IgD-negative memory B cell (primary cell): Measurements from ENCODE around the gene EVI5L. TPM values are rescaled to one million over a fixed set of nuclear protein-coding genes. Genes with fewer than 3 reads are reported as not detected.
A peak's percentile ranks its signal among the peaks of the same experiment; 100 is the strongest.

Experiments
- H3K27ac Mint-ChIP-seq, 3 donors: one replicate each; pipeline ENCODE4 v1.8.0; 2020 to 2022; ENCODE audit warnings: mild to moderate bottlenecking in 3 of 3, mixed read lengths in 3 of 3, moderate library complexity in 1 of 3
- H3K27me3 Mint-ChIP-seq: one replicate; pipeline ENCODE4 v1.8.0; 2021; ENCODE audit warnings: mixed read lengths
- H3K36me3 Mint-ChIP-seq: one replicate; pipeline ENCODE4 v1.8.0; 2020; ENCODE audit warnings: mild to moderate bottlenecking, mixed read lengths
- H3K4me1 Mint-ChIP-seq, 3 donors: one replicate each; pipeline ENCODE4 v1.8.0; 2020 to 2022; ENCODE audit warnings: mixed read lengths in 3 of 3, mild to moderate bottlenecking in 1 of 3
- H3K4me3 Mint-ChIP-seq, 4 donors: one replicate each; pipeline ENCODE4 v1.8.0; 2020 to 2022; ENCODE audit warnings: mild to moderate bottlenecking in 4 of 4, mixed read lengths in 4 of 4, moderate library complexity in 3 of 4
- H3K9me3 Mint-ChIP-seq, 3 donors: one replicate each; pipeline ENCODE4 v1.8.0; 2020 to 2021; ENCODE audit warnings: mixed read lengths in 3 of 3, mild to moderate bottlenecking in 1 of 3
- polyA plus RNA-seq: library from polyadenylated mRNA; unstranded; fragments of 300-500 nt; fragmentation: Illumina TruSeq; gene quantifications from one replicate; pipeline ENCODE4 v1.2.3, GENCODE V29; 2021

The EVI5L gene
- polyA plus RNA-seq, 1 donor from 2014 or later: 3.2 TPM

DNA sequence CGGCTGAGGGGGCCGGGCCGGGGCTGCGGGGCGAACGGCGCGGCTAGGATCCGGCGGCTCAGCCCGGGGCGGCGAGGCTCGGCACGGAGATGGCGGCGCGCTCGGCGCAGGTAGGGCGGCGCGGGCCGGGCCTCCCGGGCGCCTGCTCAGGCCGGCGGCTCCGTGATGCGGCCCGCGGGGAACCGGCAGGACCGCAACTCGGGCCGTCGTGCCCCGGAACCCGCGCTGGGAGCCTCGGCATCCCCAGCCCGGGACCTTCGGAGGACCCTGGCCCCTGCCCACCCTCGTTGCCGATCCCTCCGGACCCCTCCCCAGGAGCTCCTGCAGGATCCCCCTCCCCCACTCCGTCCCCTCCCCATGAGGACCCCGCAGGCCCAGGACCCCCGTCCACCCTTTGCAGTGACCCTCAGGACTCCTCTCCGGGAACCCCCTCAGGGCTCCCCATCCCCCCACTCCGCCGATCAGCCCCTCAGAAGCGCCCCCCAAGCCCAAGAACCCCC lies 304 bp downstream of the EVI5L start:
- H3K27me3 Mint-ChIP-seq: no peaks in the 10 kb centered on the region
- H3K4me1 Mint-ChIP-seq: peaks cover 0 to 11% (median 9%) of the 10 kb centered on the region in 3 donors
- peak overlapping the region in 2 of 3 donors; percentile 36 to 58 for H3K27ac Mint-ChIP-seq
- no peaks in the 10 kb centered on the region for H3K9me3 Mint-ChIP-seq
- peak overlapping the region; percentile 69 to 89 (median 78) for H3K4me3 Mint-ChIP-seq
- no peaks in the 10 kb centered on the region for H3K36me3 Mint-ChIP-seq

DNA sequence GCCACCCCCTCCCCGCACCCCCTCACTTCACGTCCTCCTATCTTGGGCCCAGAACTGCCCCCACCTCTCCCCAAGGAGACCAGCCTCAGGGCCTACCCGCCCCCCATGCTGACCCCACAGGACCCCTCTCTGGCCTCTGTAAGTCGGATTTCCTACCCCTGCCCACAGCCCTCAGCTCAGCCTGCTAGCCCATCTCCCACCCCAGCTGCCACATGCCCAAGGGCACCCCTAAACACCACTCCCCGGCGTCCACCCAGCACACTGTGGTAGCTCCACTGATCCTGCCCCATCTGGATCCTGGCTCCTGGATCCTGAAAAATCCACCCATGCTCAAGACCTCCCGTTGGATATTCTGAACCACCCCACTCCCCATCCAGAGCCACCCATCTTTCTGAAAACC lies 805 bp downstream of the EVI5L start:
- Mint-ChIP-seq H3K27me3 (no peaks in the 10 kb centered on the region), H3K36me3 (no peaks in the 10 kb centered on the region), H3K27ac (no peak overlapping the region), H3K4me1 (peaks cover 0 to 11% (median 9%) of the 10 kb centered on the region in 3 donors), H3K4me3 (peak overlapping the region; percentile 46 to 89 (median 74)), H3K9me3 (no peaks in the 10 kb centered on the region)

DNA sequence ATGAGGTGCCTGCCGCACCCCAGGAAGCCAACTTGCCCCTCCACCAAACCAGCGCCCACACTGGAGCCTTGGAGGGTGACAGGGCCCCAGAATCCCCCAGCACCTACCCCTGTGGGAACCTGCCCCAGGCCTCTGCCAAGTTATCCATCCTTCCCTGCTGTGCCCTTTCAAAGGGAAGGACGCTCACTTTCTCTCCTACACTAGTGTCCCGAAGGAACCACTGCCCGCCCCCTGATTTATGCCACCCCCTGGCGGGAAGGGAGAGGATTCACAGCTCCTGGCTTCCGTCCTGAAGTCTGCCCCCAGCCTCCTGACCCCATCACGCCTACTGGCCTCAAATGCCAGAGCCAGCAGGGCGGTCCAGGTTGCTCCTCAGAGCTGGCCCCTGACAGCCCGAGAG lies 1.4 kb downstream of the EVI5L start:
- H3K9me3 Mint-ChIP-seq: no peaks in the 10 kb centered on the region
- H3K36me3 Mint-ChIP-seq: no peaks in the 10 kb centered on the region
- H3K4me1 Mint-ChIP-seq: peaks cover 0 to 11% (median 9%) of the 10 kb centered on the region in 3 donors
- H3K27ac Mint-ChIP-seq: no peak overlapping the region
- peak overlapping the region; percentile 46 to 89 (median 74) for H3K4me3 Mint-ChIP-seq
- H3K27me3 Mint-ChIP-seq: no peaks in the 10 kb centered on the region

DNA sequence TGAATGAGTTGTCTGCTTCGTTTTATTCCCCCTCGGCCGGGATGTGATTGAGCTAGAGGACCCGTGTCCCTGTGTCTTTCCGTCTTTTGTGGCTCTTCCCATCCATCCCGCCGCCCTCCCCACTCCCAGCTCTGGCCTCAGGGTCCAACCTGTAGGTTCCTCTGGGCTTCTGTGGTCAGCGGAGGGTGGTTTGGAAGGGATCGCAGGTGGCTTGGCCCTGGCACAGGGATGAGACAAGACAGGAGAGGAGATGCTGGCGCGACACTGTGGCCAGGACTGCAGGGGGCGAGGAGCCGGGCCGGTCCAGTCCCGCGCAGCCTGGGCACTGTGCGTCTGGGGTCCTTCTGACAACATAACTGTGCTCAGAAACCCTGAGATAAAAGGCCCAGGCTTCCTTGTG lies 2.0 kb downstream of the EVI5L start:
- Mint-ChIP-seq H3K4me1 (peaks cover 0 to 11% (median 9%) of the 10 kb centered on the region in 3 donors), H3K27ac (no peak overlapping the region), H3K9me3 (no peaks in the 10 kb centered on the region), H3K36me3 (no peaks in the 10 kb centered on the region), H3K27me3 (no peaks in the 10 kb centered on the region), H3K4me3 (peak overlapping the region in 2 of 4 donors; percentile 31 to 68)

DNA sequence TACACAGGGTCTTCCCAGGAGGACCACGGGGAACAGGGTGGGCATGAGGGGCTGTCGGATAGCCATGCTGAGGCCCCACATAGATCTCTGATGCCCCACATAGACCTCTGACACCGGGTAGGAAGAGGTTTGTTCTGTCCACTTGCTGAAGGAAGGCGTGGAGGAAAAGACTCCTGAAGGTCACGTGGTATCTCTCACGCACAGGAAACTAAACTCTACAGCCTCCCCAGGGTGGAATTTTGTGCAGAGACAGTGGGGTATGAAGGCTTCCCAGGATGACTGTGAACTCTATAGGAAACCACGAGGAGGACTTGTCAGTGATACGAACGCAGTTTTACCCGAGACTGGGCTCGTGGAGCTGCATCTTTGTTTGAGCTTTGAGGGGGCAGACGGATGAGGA lies 2.8 kb downstream of the EVI5L start:
- no peaks in the 10 kb centered on the region for H3K36me3 Mint-ChIP-seq
- no peaks in the 10 kb centered on the region for H3K27me3 Mint-ChIP-seq
- peak overlapping the region in 1 of 4 donors; percentile 31 for H3K4me3 Mint-ChIP-seq
- H3K9me3 Mint-ChIP-seq: no peaks in the 10 kb centered on the region
- peaks cover 0 to 11% (median 9%) of the 10 kb centered on the region in 3 donors for H3K4me1 Mint-ChIP-seq
- H3K27ac Mint-ChIP-seq: no peak overlapping the region

DNA sequence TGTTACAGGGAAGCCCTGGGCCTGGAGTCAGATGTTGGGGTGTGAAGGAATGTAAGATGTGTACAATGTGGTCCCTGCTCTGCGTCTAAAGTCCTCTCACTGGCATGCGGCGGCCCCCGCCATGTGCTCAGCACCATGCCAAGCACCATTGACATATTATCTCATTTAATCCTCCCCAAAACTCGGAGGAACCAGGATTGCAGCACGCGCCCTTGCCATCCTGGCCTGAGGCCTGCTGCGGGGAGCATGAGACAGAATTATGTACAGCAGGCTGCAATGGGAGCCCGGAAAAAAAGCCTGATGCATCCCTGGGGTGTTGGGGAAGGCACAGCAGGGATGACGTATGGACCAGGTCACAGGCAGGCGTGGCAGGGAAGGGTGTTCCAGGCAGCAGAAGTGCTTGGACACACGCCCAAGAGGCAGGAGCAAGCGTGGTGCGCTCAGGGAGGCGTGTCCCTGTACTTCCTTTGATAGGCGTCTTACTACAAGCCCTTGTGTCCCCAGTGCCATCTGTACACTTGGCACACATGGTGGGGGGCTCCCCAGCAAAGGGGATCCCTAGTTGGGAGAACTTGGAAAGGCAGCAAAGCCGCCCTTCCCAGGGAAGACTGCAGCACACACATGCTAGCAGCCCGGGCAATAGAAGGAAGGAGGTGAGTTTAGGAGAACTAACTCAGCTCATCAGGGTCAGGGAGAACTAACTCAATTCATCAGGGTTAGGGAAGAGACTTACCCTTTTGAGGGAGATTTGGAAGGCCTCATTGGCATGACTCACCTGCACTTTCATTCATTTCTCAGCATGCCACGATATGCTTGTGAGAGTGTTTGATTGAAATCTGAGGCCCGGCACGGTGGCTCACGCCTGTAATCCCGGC lies 3.4 kb downstream of the EVI5L start:
- H3K4me3 Mint-ChIP-seq: peak overlapping the region in 1 of 4 donors; percentile 31

DNA sequence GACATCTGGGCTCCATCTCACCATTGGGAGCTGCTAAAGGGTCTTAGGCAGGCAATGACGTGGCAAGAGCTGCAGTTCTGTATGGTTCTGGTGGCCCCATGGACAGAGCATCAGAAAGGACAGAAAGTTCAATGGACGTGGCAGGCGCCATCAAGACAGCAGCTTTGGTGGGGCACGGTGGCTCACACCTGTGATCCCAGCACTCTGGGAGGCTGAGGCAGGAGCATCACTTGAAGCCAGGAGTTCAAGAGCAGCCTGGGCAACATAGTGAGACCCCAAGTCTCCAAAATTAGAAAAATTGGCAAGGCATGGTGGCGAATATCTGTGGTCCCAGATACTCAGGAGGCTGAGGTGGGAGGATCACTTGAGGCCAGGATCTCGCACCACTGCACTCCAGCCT lies 9.5 kb downstream of the EVI5L start:
- H3K36me3 Mint-ChIP-seq: no peaks in the 10 kb centered on the region

More for the DNA sequence above, 3.4 kb downstream of the EVI5L start:
- Mint-ChIP-seq H3K4me1 (peaks cover 0 to 11% (median 9%) of the 10 kb centered on the region in 3 donors), H3K27ac (no peak overlapping the region), H3K36me3 (no peaks in the 10 kb centered on the region), H3K27me3 (no peaks in the 10 kb centered on the region), H3K9me3 (no peaks in the 10 kb centered on the region)

DNA sequence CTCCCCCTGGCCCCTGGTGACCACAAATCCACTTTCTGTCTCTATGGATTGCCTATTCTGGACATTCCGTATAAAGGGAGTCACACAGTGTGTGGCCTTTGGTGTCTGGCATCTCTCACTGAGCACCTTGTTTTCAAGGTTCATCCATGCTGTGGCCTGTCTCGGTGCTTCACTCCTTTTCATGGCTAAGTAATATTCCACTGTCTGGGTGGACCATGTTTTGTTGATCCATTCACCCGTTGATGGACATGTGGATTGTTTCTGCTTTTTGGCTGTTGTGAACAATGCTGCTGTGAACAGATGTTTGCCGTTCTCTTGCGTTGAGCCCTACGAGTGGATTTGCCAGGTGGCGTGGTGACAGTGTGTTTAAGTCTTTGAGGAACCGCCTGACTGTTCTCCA lies 10.6 kb downstream of the EVI5L start:
- no peak overlapping the region for H3K4me3 Mint-ChIP-seq
- no peak overlapping the region for H3K27ac Mint-ChIP-seq
- H3K9me3 Mint-ChIP-seq: no peaks in the 10 kb centered on the region
- no peaks in the 10 kb centered on the region for H3K4me1 Mint-ChIP-seq
- no peaks in the 10 kb centered on the region for H3K27me3 Mint-ChIP-seq
- H3K36me3 Mint-ChIP-seq: no peaks in the 10 kb centered on the region

More for the DNA sequence above, 9.5 kb downstream of the EVI5L start:
- no peak overlapping the region for H3K4me3 Mint-ChIP-seq
- H3K9me3 Mint-ChIP-seq: no peaks in the 10 kb centered on the region
- no peak overlapping the region for H3K27ac Mint-ChIP-seq
- H3K4me1 Mint-ChIP-seq: peaks cover 0 to 1% (median 0%) of the 10 kb centered on the region in 3 donors
- H3K27me3 Mint-ChIP-seq: no peaks in the 10 kb centered on the region

DNA sequence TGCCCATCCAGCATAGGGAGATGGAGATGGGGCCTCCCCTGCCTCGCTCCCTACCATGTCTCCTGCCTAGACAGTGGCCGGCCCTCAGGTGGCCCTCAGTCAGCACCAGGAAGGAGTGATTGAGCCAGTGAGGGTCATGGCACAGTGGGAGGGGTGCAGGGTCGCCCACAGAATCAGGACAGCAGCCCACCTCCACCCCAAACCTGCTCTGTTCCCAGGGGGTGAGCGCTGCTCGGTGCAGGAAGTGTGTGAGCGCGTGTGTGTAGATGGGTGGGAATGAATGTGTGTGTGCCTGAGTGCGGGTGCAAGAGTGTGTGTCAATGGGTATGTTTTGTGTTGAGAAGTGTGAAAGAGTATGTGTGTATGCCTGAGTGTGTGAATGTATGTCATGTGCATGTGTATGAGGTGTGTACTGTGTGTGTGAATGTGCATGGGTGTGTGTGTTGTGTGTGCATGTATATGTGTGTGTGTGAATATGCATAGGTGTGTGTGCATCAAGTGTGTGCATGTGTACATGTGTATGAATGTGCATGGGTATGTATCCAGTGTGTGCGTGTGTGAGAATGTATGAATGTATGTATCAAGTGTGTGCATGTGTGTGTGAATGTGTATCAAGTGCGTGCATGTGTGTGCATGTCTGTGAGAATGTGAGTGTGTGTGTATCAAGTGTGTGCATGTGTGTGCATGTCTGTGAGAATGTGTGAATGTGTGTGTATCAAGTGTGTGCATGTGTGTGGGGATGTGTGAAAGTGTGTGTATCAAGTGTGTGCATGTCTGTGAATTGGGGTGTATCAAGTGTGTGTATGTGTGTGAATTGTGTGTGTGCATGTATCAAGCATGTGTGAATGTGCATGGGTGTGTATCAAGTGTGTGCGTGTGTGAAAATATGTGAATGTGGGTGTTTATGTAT lies 12.0 kb downstream of the EVI5L start:
- Mint-ChIP-seq H3K4me1 (no peaks in the 10 kb centered on the region), H3K36me3 (no peaks in the 10 kb centered on the region), H3K27ac (no peak overlapping the region), H3K27me3 (no peaks in the 10 kb centered on the region), H3K9me3 (no peaks in the 10 kb centered on the region), H3K4me3 (no peak overlapping the region)

DNA sequence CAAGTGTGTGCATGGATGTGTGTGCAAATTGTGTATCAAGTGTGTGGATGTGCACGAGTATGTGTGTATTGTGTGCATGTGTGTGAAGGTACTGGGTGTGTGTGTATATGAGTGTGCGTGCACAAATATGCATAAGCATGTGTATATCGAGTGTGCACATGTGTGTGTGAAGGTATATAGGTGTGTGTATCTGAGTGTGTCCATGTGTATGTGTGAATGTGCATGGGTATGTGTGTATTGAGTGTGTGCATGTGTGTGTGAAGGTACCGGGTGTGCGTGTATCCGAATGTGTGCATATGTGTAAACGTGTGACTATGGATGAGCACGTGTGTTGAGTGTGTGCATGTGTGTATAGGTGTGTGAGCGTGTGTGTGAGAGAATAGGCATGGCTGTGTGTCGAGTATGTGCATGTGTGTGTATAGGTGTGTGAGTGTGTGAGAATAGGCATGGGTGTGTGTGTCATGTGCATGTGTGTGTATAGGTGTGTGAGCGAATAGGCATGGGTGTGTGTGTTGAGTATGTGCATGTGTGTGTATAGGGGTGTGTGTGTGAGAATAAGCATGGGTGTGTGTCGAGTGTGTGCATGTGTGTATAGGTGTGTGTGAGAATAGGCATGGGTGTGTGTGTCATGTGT lies 12.8 kb downstream of the EVI5L start:
- Mint-ChIP-seq H3K4me1 (no peaks in the 10 kb centered on the region), H3K27ac (no peak overlapping the region), H3K36me3 (no peaks in the 10 kb centered on the region), H3K27me3 (no peaks in the 10 kb centered on the region), H3K9me3 (no peaks in the 10 kb centered on the region), H3K4me3 (no peak overlapping the region)

DNA sequence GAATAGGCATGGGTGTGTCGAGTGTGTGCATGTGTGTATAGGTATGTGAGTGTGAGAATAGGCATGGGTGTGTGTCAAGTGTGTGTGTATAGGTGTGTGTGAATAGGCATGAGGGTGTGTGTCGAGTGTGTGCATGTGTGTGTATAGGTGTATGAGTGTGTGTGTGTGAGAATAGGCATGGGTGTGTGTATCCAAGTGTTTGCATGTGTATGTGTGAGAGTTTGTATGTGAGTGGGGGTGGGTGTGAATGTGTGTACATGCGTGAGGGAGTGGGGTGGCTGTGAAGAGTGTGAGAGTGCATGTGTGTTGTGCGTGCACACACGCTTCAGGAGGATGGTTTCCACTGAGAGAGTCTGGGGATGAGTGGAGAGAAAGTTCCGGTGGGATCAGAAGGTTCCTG lies 13.5 kb downstream of the EVI5L start:
- Mint-ChIP-seq H3K27me3 (no peaks in the 10 kb centered on the region), H3K27ac (no peak overlapping the region), H3K4me1 (no peaks in the 10 kb centered on the region), H3K4me3 (no peak overlapping the region), H3K9me3 (no peaks in the 10 kb centered on the region), H3K36me3 (no peaks in the 10 kb centered on the region)

DNA sequence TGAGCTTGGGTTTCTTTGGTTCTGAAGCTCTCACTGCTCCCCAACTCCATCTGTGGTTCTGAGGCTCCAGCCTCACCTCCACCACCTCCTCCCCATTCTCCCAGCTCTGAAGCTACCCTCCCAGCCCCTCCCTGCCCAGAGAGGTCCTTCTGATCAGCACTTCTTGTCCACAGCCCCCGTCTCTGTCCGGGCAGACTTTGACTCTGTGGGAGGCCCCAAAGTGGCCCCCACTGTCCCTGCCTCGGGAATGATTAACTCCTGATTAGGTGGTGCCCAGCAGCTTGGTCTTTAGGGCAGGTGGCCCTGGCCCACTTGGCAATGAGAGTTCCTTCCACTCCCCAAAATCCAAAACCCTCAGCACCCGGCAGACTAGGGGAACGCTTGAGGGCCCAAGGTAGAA lies 14.4 kb downstream of the EVI5L start:
- H3K27ac Mint-ChIP-seq: peak overlapping the region in 1 of 3 donors; percentile 40
- no peaks in the 10 kb centered on the region for H3K9me3 Mint-ChIP-seq
- H3K4me3 Mint-ChIP-seq: no peak overlapping the region
- no peaks in the 10 kb centered on the region for H3K36me3 Mint-ChIP-seq
- H3K27me3 Mint-ChIP-seq: no peaks in the 10 kb centered on the region
- no peaks in the 10 kb centered on the region for H3K4me1 Mint-ChIP-seq

DNA sequence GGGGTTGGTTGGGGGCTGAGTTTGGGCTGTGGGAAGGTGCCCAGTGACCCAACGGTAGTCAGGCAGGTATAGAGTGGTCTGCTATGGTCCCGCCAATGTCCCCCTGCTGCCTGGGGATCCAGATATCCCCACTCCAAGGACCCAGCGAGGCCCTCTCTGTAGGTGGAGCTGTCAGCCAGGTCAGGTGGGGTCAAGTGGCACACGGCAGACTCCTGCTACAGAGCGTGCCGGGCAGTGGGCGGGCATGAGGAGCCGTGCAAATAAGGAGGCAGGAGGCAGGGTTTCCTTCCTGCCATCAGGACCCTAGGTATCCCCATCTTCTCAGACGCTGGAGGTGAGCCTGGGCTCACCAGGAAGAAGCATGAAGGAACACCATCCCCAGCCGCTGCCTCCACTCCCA lies 14.9 kb downstream of the EVI5L start:
- Mint-ChIP-seq H3K27me3 (no peaks in the 10 kb centered on the region), H3K9me3 (no peaks in the 10 kb centered on the region), H3K4me3 (no peak overlapping the region), H3K4me1 (no peaks in the 10 kb centered on the region), H3K27ac (peak overlapping the region in 1 of 3 donors; percentile 40), H3K36me3 (no peaks in the 10 kb centered on the region)

DNA sequence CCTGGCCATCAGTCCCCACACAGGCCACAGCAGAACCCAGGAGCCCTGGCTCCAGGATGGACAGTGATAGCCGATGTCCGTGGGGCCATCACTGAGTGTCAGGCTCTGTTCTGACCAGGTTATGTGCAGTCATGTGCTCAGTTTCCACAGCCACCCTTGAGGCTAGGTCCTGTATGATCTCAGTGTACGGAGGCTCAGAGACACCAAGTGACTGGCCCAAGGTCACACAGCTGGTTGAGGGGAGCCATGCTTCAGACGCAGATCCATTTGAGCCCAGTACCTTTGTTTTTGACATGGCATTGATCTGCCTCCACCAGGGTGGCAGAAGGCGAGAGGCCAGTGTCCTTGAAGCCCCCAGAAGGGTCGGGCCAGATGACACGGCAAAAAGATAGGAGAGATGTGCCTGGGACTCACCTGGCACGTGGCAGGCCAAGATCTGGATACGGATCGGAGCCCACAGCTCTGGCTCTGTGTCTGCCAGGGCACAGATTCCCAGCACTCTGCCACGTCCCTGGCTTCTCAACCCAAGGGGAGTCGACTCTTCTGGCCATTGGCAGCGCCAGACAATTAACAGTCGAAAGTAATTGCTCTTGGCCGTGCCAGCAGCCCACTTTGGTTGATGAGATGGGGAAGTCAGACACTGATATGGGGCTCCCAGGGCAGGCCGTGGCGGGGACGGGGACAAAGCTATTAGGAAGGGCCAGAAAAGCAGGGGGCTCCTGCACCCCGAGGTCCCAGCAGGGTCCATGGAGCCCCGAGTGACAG lies 15.6 kb downstream of the EVI5L start:
- peak overlapping the region in 1 of 4 donors; percentile 44 for H3K4me3 Mint-ChIP-seq
- no peaks in the 10 kb centered on the region for H3K4me1 Mint-ChIP-seq
- H3K27ac Mint-ChIP-seq: no peak overlapping the region
- no peaks in the 10 kb centered on the region for H3K36me3 Mint-ChIP-seq
- H3K27me3 Mint-ChIP-seq: no peaks in the 10 kb centered on the region
- H3K9me3 Mint-ChIP-seq: no peaks in the 10 kb centered on the region
